HCT116 (cell line): ENCODE data around the gene GJC3. TPM values are rescaled to one million over a fixed set of nuclear protein-coding genes. Genes with fewer than 3 reads are reported as not detected.

Experiments
- ATAC-seq: fragments of 200-7000 bp; cut with Tn5 transposase; 2 replicates; pipeline ENCODE4 v1.9.1; 2020; ENCODE audit warnings: mild to moderate bottlenecking, moderate library complexity
- BruUV-seq: library from RNA; stranded (reverse); fragments of 400-500 nt; replicated peaks from 2 replicates; lab custom pipeline; 2021; lab: Mats Ljungman, UMichigan
- CTCF ChIA-PET: fragments of 300-600 bp; sonication (Branson Sonifier 250); formaldehyde crosslinking; loops from one replicate; lab custom pipeline; 2021; ENCODE audit warnings: antibody characterized with exemption; lab: Charles Lee
- POLR2A ChIA-PET: fragments of 300-600, 350-600 bp; sonication (Branson Sonifier 250); formaldehyde crosslinking; loops from one replicate; lab custom pipeline; 2021; ENCODE audit warnings: antibody characterized with exemption; lab: Charles Lee
- RAD21 ChIA-PET, 2 experiments: fragments of 300-600 bp; sonication (Branson Sonifier 250); formaldehyde crosslinking; loops; one replicate each; lab custom pipeline; 2023; ENCODE audit warnings: low total read pairs in 2 of 2; ENCODE audit not compliant: uncharacterized antibody in 2 of 2, unreplicated experiment in 2 of 2, low non-redundant PET in 1 of 2; lab: Charles Lee
- DNase-seq: peaks from one replicate; pipeline ENCODE4 v3.0.0-alpha.2; 2010; ENCODE audit warnings: low read depth, low spot score
- H2AFZ ChIP-seq: fragments of 200-600 bp; shearing (Covaris generic), sonication (generic); 2 replicates; pipeline ENCODE4 v1.6.1; 2017; ENCODE audit warnings: low read depth, mixed run types, mixed read lengths, antibody characterized with exemption, low read length; ENCODE audit not compliant: poor library complexity, severe bottlenecking
- H3K27ac ChIP-seq: 2 replicates; pipeline ENCODE4 v1.5.1; 2012; ENCODE audit warnings: low read depth, low read length
- H3K27me3 ChIP-seq: fragments of 200-600 bp; sonication (generic); 2 replicates; pipeline ENCODE4 v1.6.1; 2016; ENCODE audit warnings: mixed run types, low read length, mixed read lengths; ENCODE audit not compliant: insufficient read depth
- H3K36me3 ChIP-seq, 2 experiments: fragments of 200-500 bp in 1 of 2; fragments of 200-600 bp in 1 of 2; sonication (Bioruptor generic) in 1 of 2; sonication (generic) in 1 of 2; 2 replicates each; pipeline versions ENCODE4 v1.5.1 to v1.6.1; 2014 to 2016; ENCODE audit warnings: low read length in 2 of 2, inconsistent platforms in 1 of 2, mixed read lengths in 1 of 2, mixed run types in 1 of 2; ENCODE audit not compliant: insufficient read depth in 2 of 2, control insufficient read depth in 1 of 2
- H3K4me1 ChIP-seq, 2 experiments: fragments of 200-600 bp in 1 of 2; sonication (generic) in 1 of 2; 2 replicates each; pipeline versions ENCODE4 v1.5.1 to v1.6.1; 2012 to 2017; ENCODE audit warnings: low read length in 2 of 2, inconsistent platforms in 1 of 2, mild to moderate bottlenecking in 1 of 2, mixed read lengths in 1 of 2, mixed run types in 1 of 2, moderate library complexity in 1 of 2; ENCODE audit not compliant: insufficient read depth in 2 of 2, control insufficient read depth in 1 of 2
- H3K4me2 ChIP-seq: fragments of 200-600 bp; sonication (generic); 2 replicates; pipeline ENCODE4 v1.6.1; 2017; ENCODE audit warnings: mixed run types, low read length, mixed read lengths
- H3K4me3 ChIP-seq, 2 experiments: fragments of 200-600 bp in 1 of 2; sonication (generic) in 1 of 2; replicated peaks in 1 of 2; 2 replicates each; pipeline ENCODE4 v1.5.1; 2011 to 2016; ENCODE audit warnings: low read length in 2 of 2, control low read depth in 1 of 2, low read depth in 1 of 2, mild to moderate bottlenecking in 1 of 2, mixed read lengths in 1 of 2, mixed run types in 1 of 2
- H3K79me2 ChIP-seq: fragments of 200-600 bp; sonication (generic); 2 replicates; pipeline ENCODE4 v1.6.1; 2017; ENCODE audit warnings: mild to moderate bottlenecking, mixed run types, low read length, moderate library complexity, mixed read lengths; ENCODE audit not compliant: insufficient read depth
- H3K9ac ChIP-seq: fragments of 200-600 bp; sonication (generic); 2 replicates; pipeline ENCODE4 v1.6.1; 2016; ENCODE audit warnings: low read length, mixed read lengths
- H3K9me2 ChIP-seq: fragments of 200-600 bp; sonication (generic), shearing (Covaris generic); 2 replicates; pipeline ENCODE4 v1.6.1; 2017; ENCODE audit warnings: mixed run types, mild to moderate bottlenecking, moderate library complexity; ENCODE audit not compliant: insufficient read depth
- H3K9me3 ChIP-seq, 2 experiments: fragments of 200-500 bp in 1 of 2; fragments of 200-600 bp in 1 of 2; sonication (Bioruptor generic) in 1 of 2; sonication (generic) in 1 of 2; 2 replicates each; pipeline ENCODE4 v1.6.1; 2014 to 2017; ENCODE audit warnings: low read length in 2 of 2, mixed read lengths in 2 of 2, inconsistent platforms in 1 of 2, low read depth in 1 of 2, mild to moderate bottlenecking in 1 of 2, mixed run types in 1 of 2, moderate library complexity in 1 of 2; ENCODE audit not compliant: control insufficient read depth in 1 of 2, insufficient read depth in 1 of 2
- H4K20me1 ChIP-seq: fragments of 200-600 bp; sonication (generic), shearing (Covaris generic); 2 replicates; pipeline ENCODE4 v1.6.1; 2017; ENCODE audit warnings: mixed run types, mild to moderate bottlenecking, moderate library complexity; ENCODE audit not compliant: insufficient read depth
- EGR1 ChIP-seq: IDR thresholded peaks from 2 replicates; pipeline ENCODE4 v1.6.1; 2012; ENCODE audit warnings: low read depth
- ELF1 ChIP-seq: IDR thresholded peaks from 2 replicates; pipeline ENCODE4 v1.6.1; 2012; ENCODE audit warnings: low read depth, borderline replicate concordance
- EZH2phosphoT487 ChIP-seq: fragments of 200-600 bp; IDR thresholded peaks from 2 replicates; pipeline ENCODE4 v1.6.1; 2018; ENCODE audit warnings: antibody characterized with exemption, borderline replicate concordance
- FOSL1 ChIP-seq: IDR thresholded peaks from 2 replicates; pipeline ENCODE4 v1.6.1; 2012; ENCODE audit warnings: low read depth
- JUND ChIP-seq: IDR thresholded peaks from 2 replicates; pipeline ENCODE4 v1.6.1; 2012
- POLR2AphosphoS5 ChIP-seq: IDR thresholded peaks from 2 replicates; pipeline ENCODE4 v1.6.1; 2011; ENCODE audit warnings: mild to moderate bottlenecking, low read depth, low read length, moderate library complexity
- RAD21 ChIP-seq: IDR thresholded peaks from 2 replicates; pipeline ENCODE4 v1.6.1; 2012; ENCODE audit warnings: low read depth, mild to moderate bottlenecking
- SIN3A ChIP-seq: IDR thresholded peaks from 2 replicates; pipeline ENCODE4 v1.6.1; 2012; ENCODE audit warnings: low read depth
- SP1 ChIP-seq: IDR thresholded peaks from 2 replicates; pipeline ENCODE4 v1.6.1; 2012; ENCODE audit warnings: low read depth
- TCF7L2 ChIP-seq: IDR thresholded peaks from 2 replicates; pipeline ENCODE4 v1.7.0; 2011; ENCODE audit warnings: borderline replicate concordance, inconsistent platforms; ENCODE audit not compliant: insufficient read depth, insufficient read length; ENCODE audit errors: extremely low read depth
- YY1 ChIP-seq: IDR thresholded peaks from 2 replicates; pipeline ENCODE4 v1.6.1; 2011; ENCODE audit warnings: low read length, low read depth, moderate library complexity, mild to moderate bottlenecking; ENCODE audit not compliant: insufficient replicate concordance; ENCODE audit errors: extremely low read depth
- ZFX ChIP-seq: fragments of 450-650 bp; IDR thresholded peaks from 2 replicates; pipeline ENCODE4 v1.6.1; 2017
- intact Hi-C: fragments of 100-400 bp; cut with micrococcal nuclease; formaldehyde crosslinking; loops from 2 replicates; pipeline ENCODE4 v1.10.0; 2022
- total RNA-seq: library from RNA; stranded (reverse); gene quantifications from one replicate; pipeline ENCODE4 v1.2.1, GENCODE V29; 2021; ENCODE audit not compliant: unreplicated experiment
- TF ChIP-seq, protein P1 (sequence below): IDR thresholded peaks from 2 replicates; pipeline ENCODE4 v1.6.1; 2012; ENCODE audit warnings: low read depth
- TF ChIP-seq, protein P2 (sequence below): IDR thresholded peaks from 2 replicates; pipeline ENCODE4 v1.6.1; 2012
- TF ChIP-seq, protein P3 (sequence below), 3 experiments: fragments of 200-600 bp in 1 of 3; sonication (generic) in 1 of 3; IDR thresholded peaks in 2 of 3; conservative IDR thresholded peaks in 1 of 3; 2 replicates each; pipeline ENCODE4 v1.5.1; 2012 to 2017; ENCODE audit warnings: low read depth in 2 of 3, low read length in 2 of 3, antibody characterized with exemption in 1 of 3, borderline replicate concordance in 1 of 3, control low read depth in 1 of 3, mild to moderate bottlenecking in 1 of 3, mixed read lengths in 1 of 3, mixed run types in 1 of 3, moderate library complexity in 1 of 3; ENCODE audit not compliant: insufficient read depth in 1 of 3

The GJC3 gene
- total RNA-seq, 1 experiment from 2014 or later, result 0.76 TPM

DNA sequence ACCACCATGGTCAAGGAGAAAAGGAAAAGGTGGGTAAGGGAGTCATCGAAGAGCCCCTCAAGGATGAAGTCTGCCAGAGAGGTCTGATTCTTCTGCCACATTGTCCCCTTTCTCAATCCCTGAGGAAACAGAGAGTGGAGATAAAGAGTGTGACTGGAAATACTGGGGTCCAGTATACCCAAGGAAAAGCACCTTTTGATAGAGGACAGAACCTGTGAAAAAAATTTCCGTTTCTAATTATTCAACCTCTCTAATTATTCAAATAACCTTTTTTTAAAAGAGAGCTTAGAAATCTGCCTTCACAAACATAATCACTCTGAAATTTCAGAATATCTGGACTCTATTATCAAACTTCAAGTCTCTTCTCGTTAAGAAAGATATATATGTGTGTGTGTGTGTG is 52.5 kb downstream of the GJC3 start, which contains the start of gene OR2AE1:
TSS of gene OR2AE1 (minus strand) at position 101 of the 400 bp plus-strand sequence. CDS start at position 101, 0 bp downstream.
- Histone ChIP-seq H3K9me3 (no peaks in the 10 kb centered on the region), H2AFZ (no peak within 1 kb of the TSS), H3K4me3 (no peak within 1 kb of the TSS), H3K36me3 (no peaks in the 10 kb centered on the region), H4K20me1 (no peaks in the 10 kb centered on the region), H3K9ac (no peak within 1 kb of the TSS), H3K79me2 (no peaks in the 10 kb centered on the region), H3K4me2 (no peak within 1 kb of the TSS), H3K27ac (no peak within 1 kb of the TSS), H3K9me2 (no peaks in the 10 kb centered on the region), H3K27me3 (peaks cover 5% of the 10 kb centered on the region; the same call in 1 of the 2 replicates), H3K4me1 (no peaks in the 10 kb centered on the region)
- ATAC-seq, result no peak
- ChIA-PET CTCF (no interaction called here), POLR2A (interaction anchor here (0.6 kb wide), 1 partner anchor 12 kb away, joined by 3 read pairs; no protein-coding TSS in a partner anchor), RAD21 (no interaction called here)
- TF ChIP-seq TCF7L2 (no peak), EGR1 (no peak), EZH2phosphoT487 (no peak), SIN3A (no peak), ZFX (no peak), ELF1 (no peak), SP1 (no peak), YY1 (no peak), RAD21 (no peak), POLR2AphosphoS5 (no peak), JUND (no peak), FOSL1 (no peak)
- TF ChIP-seq, protein P1, sequence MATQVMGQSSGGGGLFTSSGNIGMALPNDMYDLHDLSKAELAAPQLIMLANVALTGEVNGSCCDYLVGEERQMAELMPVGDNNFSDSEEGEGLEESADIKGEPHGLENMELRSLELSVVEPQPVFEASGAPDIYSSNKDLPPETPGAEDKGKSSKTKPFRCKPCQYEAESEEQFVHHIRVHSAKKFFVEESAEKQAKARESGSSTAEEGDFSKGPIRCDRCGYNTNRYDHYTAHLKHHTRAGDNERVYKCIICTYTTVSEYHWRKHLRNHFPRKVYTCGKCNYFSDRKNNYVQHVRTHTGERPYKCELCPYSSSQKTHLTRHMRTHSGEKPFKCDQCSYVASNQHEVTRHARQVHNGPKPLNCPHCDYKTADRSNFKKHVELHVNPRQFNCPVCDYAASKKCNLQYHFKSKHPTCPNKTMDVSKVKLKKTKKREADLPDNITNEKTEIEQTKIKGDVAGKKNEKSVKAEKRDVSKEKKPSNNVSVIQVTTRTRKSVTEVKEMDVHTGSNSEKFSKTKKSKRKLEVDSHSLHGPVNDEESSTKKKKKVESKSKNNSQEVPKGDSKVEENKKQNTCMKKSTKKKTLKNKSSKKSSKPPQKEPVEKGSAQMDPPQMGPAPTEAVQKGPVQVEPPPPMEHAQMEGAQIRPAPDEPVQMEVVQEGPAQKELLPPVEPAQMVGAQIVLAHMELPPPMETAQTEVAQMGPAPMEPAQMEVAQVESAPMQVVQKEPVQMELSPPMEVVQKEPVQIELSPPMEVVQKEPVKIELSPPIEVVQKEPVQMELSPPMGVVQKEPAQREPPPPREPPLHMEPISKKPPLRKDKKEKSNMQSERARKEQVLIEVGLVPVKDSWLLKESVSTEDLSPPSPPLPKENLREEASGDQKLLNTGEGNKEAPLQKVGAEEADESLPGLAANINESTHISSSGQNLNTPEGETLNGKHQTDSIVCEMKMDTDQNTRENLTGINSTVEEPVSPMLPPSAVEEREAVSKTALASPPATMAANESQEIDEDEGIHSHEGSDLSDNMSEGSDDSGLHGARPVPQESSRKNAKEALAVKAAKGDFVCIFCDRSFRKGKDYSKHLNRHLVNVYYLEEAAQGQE, result no peak
- TF ChIP-seq, protein P2, sequence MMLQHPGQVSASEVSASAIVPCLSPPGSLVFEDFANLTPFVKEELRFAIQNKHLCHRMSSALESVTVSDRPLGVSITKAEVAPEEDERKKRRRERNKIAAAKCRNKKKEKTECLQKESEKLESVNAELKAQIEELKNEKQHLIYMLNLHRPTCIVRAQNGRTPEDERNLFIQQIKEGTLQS, result no peak
- TF ChIP-seq, protein P3, sequence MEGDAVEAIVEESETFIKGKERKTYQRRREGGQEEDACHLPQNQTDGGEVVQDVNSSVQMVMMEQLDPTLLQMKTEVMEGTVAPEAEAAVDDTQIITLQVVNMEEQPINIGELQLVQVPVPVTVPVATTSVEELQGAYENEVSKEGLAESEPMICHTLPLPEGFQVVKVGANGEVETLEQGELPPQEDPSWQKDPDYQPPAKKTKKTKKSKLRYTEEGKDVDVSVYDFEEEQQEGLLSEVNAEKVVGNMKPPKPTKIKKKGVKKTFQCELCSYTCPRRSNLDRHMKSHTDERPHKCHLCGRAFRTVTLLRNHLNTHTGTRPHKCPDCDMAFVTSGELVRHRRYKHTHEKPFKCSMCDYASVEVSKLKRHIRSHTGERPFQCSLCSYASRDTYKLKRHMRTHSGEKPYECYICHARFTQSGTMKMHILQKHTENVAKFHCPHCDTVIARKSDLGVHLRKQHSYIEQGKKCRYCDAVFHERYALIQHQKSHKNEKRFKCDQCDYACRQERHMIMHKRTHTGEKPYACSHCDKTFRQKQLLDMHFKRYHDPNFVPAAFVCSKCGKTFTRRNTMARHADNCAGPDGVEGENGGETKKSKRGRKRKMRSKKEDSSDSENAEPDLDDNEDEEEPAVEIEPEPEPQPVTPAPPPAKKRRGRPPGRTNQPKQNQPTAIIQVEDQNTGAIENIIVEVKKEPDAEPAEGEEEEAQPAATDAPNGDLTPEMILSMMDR (IDR thresholded peaks at IDR 0.05 in 2 of 3, conservative IDR thresholded peaks at IDR 0.05 in 1 of 3; ENCODE audit: borderline replicate concordance in 1 of 3, insufficient read depth in 1 of 3, low read depth in 2 of 3, low read length in 2 of 3), result no peak
- intact Hi-C loops, result no loop called here
- DNase-seq, result no peak
- no TSS peak for BruUV-seq
